HG03521 (cell line): ENCODE measurements around the gene COL23A1.
"Not testable (repeated sequence)": the region's sequence is repeated elsewhere in the genome, so short reads cannot be mapped to it uniquely, and the experiment has no call there.

ENCODE experiments used
- ATAC-seq: cut with Tn5 transposase; IDR thresholded peaks from one replicate; pipeline ENCODE4 v1.9.1; 2021; ENCODE audit warnings: mild to moderate bottlenecking, moderate library complexity; ENCODE audit not compliant: unreplicated experiment

The COL23A1 gene

GRCh38 chr5:178515776-178516503, 74.3 kb downstream of the COL23A1 start:
- no peak for ATAC-seq

DNA sequence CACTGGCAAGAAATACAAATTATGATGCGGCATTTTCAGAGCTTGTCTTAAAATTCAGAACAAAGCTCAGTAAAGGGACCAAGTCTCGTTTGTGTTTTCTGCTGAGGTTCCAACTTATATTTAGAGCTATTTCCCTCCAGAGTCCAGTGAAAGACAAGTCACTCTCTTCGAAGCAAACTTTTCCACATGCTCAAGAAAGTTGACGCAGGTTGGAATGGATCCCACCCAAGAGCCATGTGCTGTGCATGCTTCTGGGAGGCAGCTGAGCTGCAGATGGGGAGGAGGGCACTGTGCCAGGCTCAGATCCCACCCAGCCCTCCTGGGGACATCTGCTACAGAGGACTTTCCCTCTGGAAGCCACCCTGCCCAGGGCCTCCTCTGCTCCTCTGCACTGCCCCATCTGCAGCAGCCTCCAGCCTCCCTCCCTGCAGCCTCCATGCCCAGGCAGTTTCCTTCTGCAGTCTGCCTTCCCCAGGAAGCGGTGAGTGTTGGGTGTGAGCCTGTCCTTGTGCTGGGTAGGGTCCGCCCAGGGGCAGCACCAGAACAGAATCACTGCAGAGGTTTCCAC, 75.3 kb downstream of the COL23A1 start:
- no peak for ATAC-seq

DNA sequence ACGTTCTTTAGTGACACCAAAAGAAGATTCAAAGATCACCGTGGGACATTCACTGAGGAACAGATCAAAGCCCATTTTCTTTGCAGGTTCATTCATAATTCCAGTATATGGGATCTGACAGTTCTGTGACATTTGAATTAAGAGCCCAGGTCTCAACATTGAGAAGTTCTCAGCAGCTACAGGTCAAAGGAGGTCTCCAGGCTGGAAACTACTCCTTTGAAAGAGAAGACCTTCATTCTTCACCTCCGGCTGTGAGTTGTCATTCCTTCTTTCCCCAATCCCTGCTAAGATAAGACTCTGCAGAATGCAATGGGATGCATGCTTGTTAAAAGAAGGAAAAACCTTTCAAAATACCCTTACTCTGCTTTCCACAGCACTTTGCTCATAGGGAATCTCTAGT, 79.0 kb downstream of the COL23A1 start:
- ATAC-seq, result no peak

- ATAC-seq, result no peak
Measured at GRCh38 chr5:178509491-178510057, 80.6 kb downstream of the COL23A1 start.

GRCh38 chr5:178507151-178507932, 82.9 kb downstream of the COL23A1 start:
- ATAC-seq, result no peak

- ATAC-seq, result no peak
Measured at GRCh38 chr5:178505639-178506407, 84.4 kb downstream of the COL23A1 start.

GRCh38 chr5:178504340-178504960, 85.7 kb downstream of the COL23A1 start:
- ATAC-seq, result no peak

GRCh38 chr5:178502401-178503100, 87.6 kb downstream of the COL23A1 start:
- no peak for ATAC-seq

DNA sequence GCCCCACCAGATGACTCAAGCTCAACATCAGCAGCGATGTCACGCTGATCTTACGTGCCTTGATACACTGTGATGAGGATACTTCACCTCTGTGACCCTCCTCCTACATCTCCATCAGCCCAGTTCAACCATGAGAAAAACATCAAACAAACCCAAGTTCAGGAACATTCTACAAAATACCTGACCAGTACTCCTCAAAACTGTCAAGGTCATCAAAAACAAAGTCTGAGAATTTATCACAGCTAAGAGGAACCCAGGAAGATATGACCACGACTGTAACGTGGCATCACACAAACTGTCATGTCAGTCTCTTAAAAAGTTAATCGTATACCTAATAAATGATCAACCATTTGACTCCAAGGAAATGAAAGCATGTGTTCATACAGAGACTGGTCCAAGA, 90.8 kb downstream of the COL23A1 start:
- ATAC-seq, result no peak

DNA sequence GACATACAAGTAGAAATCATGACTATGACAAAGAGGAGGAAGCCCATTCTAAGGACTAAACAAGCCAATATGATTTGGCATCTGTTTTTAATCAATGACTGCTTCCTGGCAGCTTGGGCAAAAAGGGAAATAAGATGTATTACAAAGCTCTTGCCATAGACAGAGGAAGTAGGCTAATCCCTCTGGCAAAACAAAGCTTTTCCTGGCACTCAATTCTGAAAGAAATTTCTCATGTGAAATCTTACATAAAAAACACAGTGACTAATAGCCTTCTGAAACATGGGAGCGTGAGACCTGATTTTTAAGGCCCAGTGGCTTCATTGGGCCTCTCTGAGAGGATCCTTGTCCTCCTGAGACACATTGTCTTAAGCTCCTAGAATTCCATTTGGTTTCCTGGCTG, 93.6 kb downstream of the COL23A1 start:
- ATAC-seq, result no peak

- no peak for ATAC-seq
Measured at GRCh38 chr5:178496214-178496613, 94.0 kb downstream of the COL23A1 start.

DNA sequence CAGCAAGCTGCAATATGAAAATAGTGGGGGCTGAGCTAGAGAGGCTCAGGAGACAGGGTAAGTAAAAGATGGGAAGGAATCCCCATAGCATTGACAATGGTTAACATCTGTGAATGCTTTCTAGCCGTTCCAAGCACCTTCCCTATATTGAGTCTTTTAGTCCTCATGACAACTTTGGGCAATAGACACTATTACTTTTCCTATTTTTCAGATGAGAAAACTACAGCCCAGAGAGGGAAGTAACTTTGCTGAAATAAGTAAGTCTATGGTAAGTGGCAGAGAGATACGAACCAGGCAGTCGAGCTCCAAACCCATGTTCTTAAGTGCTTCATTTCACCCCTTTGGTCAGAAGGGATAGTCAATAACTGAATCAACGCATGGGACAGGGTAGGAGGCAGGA, 94.5 kb downstream of the COL23A1 start:
- ATAC-seq, result no peak

DNA sequence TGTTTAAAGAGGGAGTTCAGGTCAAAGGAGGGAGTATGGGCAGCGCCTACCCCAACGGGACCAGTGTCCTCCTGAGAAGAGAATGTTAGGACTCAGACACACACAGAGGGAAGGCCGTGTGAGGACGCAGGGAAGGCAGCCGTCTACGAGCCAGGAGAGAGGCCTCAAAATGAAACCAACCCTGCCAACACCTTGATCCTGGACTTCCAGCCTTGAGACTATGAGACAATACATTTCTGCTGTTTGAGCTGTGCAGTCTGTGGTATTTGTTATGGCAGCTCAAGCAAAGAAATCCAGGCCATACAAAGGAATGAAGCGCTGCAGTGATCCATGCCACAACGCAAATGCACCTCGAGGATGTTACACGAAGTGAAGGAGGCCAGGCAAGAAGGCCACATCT, 97.9 kb downstream of the COL23A1 start:
- ATAC-seq, result no peak

GRCh38 chr5:178490935-178491652, 99.1 kb downstream of the COL23A1 start:
- ATAC-seq, result no peak

DNA sequence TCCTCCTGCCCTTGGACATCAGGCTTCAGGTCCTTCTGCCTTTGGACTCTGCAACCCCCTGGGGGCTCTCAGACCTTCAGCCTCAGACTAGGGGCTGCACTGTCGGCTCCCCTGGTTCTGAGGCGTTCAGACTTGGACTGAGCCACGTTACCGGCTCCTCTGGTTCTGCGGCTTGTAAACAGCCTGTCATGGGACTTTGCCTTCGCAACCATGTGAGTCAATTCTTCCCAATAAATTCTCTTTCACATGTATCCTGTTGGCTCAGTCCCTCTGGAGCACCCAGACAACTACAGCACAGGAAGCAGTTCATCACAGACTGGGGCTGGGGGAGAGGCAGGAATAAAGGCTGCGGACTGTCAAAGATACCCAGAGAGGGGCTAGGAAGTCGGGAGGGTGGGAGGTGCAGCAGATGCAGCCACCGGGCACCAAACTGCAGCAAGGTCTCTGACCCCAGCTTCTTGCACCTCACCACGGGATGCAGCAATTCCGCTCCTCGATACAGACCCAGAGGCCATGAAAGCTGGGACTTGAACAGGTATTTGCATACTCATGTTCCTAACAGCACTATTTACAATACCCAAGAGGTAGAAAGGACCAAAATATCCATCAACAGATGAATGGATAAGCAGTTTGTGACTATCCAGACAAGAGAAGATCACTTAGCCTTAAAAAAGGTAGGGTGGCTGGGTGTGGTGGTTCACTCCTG, 100.8 kb downstream of the COL23A1 start:
- no peak for ATAC-seq

GRCh38 chr5:178488696-178489095, 101.5 kb downstream of the COL23A1 start:
- ATAC-seq, result no peak

GRCh38 chr5:178487911-178488600, 102.1 kb downstream of the COL23A1 start:
- ATAC-seq, result no peak

DNA sequence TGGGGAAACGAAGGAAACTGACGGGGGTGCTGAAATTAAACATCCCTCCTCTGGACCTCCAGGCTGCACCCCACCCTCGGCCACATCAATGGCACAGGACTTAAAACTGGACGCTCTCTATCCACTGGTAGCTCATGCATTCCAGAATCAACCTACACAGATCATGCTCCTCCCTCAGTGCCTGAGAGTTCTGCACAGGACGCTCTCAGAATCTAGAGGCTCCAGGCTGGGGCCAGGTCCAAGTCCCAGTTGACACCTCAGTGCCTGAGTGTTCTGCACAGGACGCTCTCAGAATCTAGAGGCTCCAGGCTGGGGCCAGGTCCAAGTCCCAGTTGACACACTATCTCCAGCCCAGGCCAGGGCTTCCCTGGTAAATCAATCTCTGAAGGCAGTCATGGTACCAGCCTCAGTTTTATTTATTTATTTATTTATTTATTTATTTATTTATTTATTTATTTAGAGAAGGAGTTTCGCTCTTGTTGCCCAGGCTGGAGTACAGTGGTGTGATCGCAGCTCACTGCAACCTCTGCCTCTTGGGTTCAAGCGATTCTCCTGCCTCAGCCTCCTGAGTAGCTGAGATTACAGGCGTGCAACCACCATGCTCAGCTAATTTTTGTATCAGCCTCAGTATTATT, 103.2 kb downstream of the COL23A1 start:
- ATAC-seq, result not testable (repeated sequence)
